HG02678 (cell line): ENCODE results near the gene DHRSX.
"Not testable (repeated sequence)": the region's sequence is repeated elsewhere in the genome, so short reads cannot be mapped to it uniquely, and the experiment has no call there.

Experiments
- ATAC-seq: cut with Tn5 transposase; IDR thresholded peaks from one replicate; pipeline ENCODE4 v1.9.1; 2021; ENCODE audit warnings: mild to moderate bottlenecking, moderate library complexity; ENCODE audit not compliant: unreplicated experiment

The DHRSX gene

DNA sequence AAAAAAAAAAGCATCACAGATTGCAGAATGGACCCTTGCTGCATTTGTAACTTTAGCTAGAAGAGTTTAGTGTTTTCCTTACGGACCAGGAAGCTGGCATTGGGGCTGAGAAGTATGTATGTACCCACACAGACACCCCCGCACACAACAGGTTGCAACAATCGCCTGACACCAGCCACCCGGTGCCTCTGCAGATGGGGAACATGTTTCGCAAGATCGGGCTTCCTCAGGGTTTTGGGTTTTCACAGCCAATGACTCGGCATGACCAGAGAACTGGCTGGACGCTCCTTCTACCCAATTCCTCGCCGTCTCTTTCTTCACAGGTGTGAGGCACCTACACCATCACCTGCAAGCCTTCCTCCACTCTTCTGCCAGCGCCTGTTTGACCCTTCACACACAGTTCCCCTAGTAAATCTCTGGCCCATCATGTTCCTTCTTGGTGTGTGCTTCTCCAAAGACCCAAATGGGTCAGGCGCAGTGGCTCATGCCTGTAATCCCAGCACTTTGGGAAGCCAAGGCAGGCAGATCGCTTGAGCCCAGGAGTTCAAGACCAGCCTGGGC is 70.4 kb downstream of the DHRSX start:
- no peak for ATAC-seq

DNA sequence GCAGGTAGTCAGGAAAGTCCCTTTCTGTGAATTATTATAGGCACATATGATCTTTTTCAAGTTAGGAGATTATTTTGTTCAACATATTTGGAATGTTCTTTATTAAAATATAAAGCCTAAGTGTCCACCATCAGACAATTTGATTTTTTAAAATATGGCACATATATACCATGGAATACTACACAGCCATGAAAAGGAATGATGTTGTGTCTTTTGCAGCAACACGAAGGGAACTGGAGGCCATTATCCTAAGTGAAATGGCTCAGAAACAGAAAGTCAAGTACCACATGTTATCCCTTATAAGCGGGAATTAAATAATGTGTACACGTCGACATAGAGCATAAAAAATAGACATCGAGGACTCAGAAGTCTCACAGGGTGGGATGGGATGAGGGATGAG is 73.0 kb downstream of the DHRSX start:
- ATAC-seq = no peak

DNA sequence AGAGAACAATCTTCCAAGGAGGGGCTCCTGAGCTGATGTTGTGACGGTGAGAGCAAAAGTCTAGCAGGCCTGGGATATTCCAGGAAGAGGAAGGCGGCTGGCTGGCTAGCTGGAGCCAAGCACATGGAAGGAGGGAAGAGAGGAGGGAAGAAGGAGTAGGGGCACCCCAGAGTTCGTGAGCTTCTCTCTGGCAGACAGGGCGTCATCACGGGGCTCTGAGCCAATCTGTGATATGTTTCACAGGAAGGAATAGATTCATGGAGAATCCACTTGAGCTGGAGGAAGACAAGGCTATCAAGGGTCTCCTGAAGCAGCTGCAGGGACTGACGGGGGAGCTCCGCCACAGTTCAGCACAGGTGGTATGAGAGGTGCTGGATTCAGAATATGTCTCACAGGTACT is 73.6 kb downstream of the DHRSX start:
- no peak for ATAC-seq

DNA sequence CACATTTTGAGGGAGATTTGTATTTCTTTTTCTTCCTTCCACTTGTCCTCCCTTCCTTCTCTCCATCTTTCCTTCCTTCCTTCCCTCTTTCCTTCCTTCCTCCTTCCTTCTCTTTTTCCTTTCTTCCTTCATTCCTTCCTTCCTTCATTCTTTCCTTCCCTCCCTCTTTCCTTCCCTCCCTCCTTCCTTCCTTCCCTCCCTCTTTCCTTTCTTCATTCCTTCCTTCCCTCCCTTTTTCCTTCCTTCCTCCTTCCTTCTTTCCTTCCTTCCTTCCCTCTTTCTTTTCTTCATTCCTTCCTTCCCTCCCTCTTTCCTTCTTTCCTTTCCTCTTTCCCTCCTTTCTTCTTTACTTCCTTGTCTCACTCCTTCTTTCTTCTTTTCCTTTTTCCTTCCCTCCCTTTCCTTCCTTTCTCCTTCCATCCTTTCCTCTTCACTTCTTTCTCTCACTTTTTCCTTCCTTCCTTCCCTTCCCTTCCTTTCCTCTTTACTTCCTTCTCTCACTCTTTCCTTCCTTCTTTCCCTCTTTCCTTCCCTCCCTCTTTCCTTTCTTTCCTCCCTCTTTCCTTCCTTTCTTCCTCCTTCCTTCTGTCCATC is 74.4 kb downstream of the DHRSX start:
- ATAC-seq = no peak

DNA sequence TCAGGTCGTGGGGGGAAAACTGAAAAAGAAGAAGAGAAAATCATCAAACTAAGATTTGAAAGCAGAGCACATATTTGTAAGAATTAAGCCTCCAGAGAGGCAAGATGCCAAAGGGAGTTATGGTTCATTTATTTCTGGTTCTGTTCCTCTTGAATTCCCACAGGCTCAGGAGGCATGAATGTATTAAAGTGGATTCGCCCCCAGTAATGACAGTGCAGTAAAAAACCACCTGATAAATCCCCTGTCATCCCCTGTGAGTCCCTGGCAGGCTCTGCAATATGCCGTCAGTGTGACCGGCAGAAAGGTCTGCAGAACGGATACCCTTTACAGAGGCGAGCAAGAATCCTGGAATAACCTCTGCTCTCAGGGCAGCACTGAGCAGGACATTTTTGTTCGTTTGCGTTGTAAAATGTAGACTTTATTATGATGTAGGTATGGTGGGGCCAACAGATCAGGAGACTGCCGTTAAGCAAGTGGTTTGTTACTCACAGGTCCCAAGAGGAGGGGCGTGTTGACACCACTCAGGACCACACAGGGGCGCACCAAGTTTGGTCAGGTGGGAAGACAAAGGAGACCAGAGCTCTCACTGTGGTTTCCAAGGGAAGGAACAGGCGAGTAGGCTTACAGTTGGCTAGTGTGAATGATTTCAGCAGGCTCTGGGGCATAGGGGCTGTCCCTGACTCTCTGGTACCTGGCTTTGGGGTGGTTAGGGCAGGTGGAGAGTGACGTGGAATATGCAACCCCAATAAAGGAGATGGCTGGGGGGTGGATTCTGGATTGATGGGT is 75.3 kb downstream of the DHRSX start:
- no peak for ATAC-seq

DNA sequence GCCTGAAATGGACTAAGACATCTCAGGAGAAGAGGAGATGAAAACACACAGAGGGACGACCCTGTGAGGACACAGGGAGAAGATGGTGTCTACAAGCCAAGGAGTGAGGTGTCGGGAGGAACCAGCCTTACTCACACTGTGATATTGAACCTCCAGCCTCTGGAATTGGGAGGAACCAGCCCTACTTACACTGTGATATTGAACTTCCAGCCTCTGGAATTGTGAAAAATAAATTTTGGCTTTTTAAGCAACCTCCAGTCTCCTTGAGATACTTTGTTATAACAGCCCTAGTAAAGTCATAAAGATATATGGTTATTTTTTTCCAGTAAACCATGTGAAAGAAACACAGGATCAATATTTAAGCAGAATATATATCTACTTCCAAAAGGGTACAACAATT is 76.5 kb downstream of the DHRSX start:
- ATAC-seq = no peak

DNA sequence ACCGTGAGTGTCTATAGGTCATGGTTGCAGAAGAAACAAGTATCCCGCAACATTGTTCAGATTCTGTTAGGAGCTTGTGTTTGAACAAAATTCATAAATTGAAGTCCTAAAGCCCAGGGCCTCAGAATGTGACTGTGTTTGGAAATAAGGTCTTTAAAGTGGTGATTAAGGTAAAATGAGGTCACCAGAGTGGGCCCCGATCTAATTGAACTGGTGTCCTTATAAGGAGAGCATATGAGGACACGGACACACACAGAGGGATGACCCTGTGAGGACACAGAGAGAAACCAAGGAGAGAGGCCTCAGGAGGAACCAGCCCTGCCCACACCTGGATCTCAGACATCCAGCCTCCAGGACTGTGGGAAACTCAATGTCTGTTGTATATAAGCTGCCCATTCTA is 76.9 kb downstream of the DHRSX start:
- ATAC-seq = no peak

DNA sequence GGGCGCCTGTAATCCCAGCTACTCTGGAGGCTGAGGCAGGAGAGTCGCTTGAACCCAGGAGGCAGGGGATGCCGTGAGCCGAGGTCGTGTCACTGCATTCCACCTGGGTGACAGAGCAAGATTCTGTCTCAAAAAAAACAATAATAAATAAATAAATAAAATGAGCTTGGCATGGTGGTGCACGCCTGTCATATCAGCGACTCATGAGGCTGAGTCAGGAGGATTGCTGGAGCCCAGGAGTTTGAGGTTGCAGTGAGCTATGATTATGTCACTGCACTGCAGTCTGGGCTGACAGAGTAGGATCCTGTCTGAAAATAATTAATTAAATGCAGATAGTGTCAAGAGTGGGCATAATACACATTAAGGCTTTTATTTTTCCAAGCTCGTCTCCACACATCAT is 77.5 kb downstream of the DHRSX start:
- no peak for ATAC-seq

DNA sequence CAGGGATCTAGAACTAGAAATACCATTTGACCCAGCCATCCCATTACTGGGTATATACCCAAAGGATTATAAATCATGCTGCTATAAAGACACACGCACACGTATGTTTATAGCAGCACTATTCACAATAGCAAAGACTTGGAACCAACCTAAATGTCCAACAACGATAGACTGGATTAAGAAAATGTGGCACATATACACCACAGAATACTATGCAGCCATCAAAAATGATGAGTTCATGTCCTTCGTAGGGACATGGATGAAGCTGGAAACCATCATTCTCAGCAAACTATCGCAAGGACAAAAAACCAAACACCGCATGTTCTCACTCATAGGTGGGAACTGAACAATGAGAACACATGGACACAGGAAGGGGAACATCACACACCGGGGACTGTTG is 81.4 kb downstream of the DHRSX start:
- ATAC-seq = not testable (repeated sequence)

DNA sequence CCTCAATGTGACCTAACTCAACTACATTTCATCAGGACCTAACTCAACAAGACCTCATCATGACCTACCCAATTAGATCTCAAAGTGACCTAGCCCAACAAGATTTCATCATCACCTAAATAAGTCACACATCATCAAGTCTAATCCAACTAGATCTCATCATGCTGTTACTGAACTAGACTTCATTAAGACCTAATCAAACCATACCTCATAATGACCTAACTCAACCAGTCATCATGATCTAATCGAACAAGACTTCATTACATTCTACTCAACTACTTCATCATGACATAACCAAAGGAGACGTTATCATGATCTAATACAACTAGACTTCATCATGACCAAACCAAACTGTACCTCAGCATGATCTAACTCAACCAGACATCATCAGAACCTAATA is 82.8 kb downstream of the DHRSX start:
- ATAC-seq = no peak

DNA sequence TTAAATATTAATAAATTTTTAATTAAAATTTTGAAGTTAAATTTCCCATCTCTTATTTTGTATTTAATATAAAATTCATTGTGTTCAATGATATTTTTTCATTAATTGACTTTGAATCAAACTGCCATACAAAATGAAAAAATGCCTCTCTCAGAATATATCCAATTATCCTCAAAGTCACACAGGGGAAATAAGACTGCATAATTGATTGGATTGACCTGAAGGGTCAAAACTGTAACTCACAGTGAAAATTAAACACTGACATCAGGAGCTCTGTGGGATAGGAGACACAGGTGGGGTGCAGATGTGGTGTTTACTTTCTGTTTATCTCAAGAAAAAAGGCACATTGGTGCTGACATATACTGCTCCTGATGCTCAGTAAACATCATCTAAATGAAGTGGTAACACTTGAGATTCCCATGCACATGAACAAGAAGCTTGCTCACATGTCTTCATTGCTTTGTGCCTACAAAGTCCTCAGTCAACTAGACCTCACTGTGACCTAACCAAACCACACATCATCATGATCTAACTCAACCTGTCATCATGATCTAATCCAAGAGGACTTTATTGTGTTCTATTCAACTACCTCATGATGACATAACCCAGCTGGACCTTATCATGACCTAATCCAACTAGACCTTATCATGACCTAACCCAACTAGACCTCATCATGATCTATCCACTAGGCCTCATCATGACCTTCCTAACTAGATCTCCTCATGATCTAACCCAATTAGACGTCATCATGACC is 83.7 kb downstream of the DHRSX start:
- no peak for ATAC-seq

DNA sequence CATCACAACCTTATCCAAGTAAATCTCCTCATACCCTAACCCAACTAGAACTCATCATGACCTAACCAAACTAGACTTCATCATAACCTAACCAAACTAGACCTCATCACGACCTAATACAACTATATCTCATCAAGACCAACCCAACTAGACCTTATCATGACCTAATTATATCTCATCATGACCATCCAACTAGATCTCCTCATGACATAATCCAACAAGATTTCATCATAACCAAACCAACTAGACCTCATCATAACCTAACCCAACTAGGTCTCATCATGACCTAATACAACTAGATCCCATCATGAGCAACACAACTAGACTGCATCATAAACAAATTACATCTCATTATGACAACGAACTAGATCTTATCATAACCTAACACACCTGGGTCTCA is 86.4 kb downstream of the DHRSX start:
- no peak for ATAC-seq

DNA sequence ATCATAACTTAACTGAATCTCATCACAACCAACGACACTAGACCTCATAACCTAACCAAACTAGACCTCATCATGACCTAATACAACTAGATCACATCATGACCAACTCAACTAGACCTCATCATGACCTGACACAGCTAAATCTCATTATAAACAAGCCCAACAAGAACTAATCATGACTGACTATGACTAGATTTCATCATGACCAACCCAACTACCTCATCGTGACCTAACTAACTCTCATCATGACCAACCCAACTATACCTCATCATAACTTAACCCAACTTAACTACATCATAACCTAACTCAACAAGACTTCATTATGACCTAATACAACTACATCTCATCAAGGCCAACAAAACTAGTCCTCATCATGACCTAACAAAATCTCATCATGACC is 86.8 kb downstream of the DHRSX start:
- ATAC-seq = no peak

DNA sequence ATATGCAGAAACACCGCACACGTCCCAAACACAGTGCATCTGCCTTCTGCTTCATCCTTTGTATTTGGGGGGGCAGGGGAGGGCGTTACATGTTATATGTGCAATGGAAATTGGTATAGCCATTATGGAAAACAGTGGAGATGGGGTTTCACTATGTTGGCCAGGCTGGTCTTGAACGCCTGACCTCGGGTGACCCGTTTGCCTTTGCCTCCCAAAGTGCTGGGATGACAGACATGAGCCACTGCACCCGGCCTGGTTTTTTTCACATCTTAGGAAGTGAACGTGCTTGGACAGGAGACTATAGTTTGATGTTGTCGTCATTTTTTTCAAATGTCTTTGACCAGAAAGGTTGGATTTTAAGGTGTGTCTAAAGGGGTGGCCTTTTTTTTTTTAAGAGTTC is 88.6 kb downstream of the DHRSX start:
- ATAC-seq = no peak

DNA sequence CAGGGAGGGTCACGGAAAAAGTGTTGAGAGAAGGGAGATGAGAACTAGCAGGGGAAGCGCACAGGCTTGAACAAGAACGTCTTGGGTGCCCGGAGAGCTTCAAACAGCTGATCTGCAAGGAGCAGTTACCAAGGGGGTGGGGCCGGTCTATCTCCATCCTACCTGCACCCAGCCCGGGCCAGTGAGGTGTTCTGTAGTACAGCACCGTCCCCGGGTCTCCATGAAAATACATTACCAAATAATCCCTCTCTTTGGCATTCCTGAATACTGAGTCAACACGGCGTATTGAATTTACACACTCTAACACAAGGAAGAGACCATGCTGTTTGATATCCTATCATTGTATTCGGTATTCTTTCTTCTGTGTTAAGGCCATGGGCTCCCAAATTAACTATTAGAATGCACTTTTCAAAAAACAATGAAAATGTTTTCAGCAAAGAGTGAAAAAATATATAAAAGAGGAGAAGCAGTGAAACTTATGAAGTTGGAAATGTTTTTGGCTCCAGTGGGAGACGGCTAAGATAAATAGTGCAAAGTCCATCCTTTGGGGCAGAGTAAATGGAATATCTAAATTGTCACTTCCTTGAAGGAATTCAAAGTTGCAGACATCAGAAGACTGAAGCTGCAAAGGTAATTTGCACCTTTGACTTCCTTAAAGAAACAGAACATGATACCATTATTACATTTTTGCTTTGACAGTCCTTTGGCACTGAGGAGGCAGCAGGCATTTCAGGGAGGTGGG is 90.3 kb downstream of the DHRSX start:
- ATAC-seq = no peak

DNA sequence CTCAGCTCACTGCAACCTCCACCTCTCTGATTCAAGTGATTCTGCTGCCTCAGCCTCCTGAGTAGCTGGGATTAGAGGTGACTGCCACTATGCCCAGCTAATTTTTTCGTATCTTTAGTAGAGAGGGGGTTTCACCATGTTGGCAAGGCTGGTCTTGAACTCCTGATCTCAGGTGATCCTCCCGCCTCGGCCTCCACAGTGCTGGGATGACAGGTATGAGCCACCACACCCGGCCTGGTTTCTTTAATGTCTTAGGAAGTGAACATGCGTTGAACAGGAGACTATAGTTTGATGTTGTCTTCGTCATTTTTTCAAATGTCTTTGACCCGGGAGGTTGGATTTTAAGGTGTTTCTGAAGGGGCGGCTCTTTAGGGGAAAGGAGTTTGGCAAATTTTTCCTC is 91.0 kb downstream of the DHRSX start:
- no peak for ATAC-seq

DNA sequence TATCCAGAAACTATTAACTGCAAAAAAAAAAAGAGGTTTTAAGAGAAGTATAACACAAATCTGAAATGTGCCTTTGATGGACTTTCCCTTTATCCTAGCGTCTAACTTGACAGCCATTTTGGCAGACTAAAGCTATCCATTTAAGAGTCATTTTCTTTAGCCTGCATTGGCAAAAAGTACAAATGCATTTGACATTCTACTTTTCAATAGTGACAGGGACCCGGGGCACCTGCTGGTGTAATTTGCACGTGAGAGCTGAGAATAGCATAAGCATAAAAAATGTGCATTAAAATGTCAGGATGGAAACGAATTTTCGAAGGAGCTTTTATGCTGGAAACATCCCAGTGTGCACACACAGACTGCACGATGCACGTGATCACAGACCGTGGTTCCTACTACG is 91.9 kb downstream of the DHRSX start:
- no peak for ATAC-seq

DNA sequence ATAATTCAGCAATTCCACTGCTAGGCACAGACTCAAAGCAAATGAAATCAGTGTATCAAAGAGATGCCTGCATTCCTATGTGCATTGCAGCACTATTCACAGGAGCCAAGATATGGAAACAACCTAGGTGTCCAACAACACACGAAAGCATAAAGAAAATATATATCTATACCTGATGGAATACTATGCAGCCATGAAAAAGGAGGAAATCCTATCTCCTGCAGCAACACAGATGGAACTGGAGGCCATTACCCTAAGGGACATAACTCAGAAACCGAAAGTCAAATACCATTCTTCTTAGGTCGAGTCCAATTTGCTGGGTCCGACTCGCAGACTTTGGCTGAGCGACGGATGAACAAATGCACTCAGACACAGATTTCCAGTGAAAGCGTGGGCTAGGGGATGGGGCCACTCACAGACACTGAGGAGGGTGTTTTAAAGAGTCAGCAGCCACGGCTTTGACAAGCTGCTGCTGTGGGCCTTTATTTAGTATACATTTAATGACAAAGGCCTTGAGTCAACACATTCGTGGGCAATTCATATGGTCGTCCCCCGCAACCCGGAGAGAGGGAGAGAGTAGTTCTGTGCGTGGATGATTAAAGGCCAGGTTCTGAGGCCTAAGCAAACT is 93.8 kb downstream of the DHRSX start:
- ATAC-seq = no peak

DNA sequence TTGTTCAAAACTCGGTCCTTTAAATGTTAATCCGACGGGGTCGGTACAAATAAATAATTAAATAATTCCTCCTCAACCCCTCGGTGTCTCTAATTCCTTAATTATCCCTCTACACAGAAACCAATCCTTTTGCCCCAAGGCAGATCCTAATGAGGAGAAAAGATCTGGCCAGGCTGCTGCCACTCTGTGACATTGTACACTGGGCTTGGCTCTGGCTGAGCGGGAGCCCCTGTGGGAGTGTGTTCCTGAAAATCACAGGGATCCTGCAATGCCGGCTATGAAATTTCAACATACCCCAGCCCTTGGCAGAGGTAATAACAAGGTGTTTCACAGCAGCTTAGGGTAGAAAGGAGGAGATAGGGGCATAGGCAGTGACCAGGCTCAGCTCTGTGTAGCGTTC is 96.0 kb downstream of the DHRSX start:
- no peak for ATAC-seq

DNA sequence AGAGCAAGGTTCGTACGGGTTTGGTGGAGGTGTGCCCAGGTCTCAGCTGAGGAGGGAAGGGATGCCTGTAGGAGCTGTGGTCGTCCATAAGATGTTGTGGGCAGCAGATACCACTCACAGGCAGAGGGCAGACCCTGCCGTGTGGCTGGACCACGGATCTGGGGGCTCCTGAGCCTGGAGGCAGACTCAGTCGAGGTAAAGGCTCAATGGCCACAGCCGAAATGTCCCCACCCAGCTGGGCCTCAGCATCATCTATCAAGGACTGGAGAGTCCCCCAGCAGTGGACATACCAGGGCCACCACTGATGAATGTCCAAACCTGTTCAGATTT is 98.5 kb downstream of the DHRSX start:
- no peak for ATAC-seq
